ENCODE data around the gene FYCO1. TPM values are rescaled to one million over a fixed set of nuclear protein-coding genes. Genes with fewer than 3 reads are reported as not detected.

FYCO1 gene
- total and polyA plus RNA-seq, 2 donors (not counting 1 experiment from before 2014, with no cell fraction given), result 19.2 to 82.2 TPM

GRCh38 chr3:45872569-45872968 is 123.1 kb downstream of the FYCO1 start:
- TF ChIP-seq CTCF (conservative IDR thresholded peaks at IDR 0.05 in 1 of 2, IDR thresholded peaks at IDR 0.05 in 1 of 2; ENCODE audit: low read depth in 1 of 2, low read length in 2 of 2) (no peak), EZH2 (IDR thresholded peaks at IDR 0.05; ENCODE audit: low read length, missing control alignments) (no peak)
- peaks cover 14% of the 10 kb centered on the region for H3K27me3 ChIP-seq (ENCODE audit: control insufficient read depth, insufficient read depth, low read length)
- H3K27ac ChIP-seq (ENCODE audit: insufficient read depth, low read length), result no peak overlapping the region

GRCh38 chr3:45871780-45872179 is 123.8 kb downstream of the FYCO1 start:
- Histone ChIP-seq H3K4me1 (ENCODE audit: control insufficient read depth, extremely low read depth, insufficient read depth, low read length) (no peaks in the 10 kb centered on the region), H3K9me3 (ENCODE audit: control insufficient read depth, insufficient read depth, low read depth, low read length) (no peaks in the 10 kb centered on the region), H3K79me2 (ENCODE audit: control insufficient read depth, insufficient read depth, low read length) (no peaks in the 10 kb centered on the region), H3K27ac (ENCODE audit: insufficient read depth, low read length) (no peak overlapping the region), H2AFZ (ENCODE audit: low read length) (no peak overlapping the region), H3K36me3 (ENCODE audit: control insufficient read depth, insufficient read depth, low read length) (no peaks in the 10 kb centered on the region), H3K9ac (ENCODE audit: insufficient read depth, low read length) (no peak overlapping the region), H3K27me3 (ENCODE audit: control insufficient read depth, insufficient read depth, low read length) (peaks cover 14% of the 10 kb centered on the region), H4K20me1 (ENCODE audit: control insufficient read depth, extremely low read depth, insufficient read depth, low read length) (no peaks in the 10 kb centered on the region), H3K4me3 (replicated peaks in 1 of 4; ENCODE audit: control extremely low read depth in 1 of 4, insufficient read depth in 1 of 4, low read depth in 3 of 4, low read length in 4 of 4) (no peak overlapping the region), H3K4me2 (ENCODE audit: extremely low read depth, insufficient read depth, low read length) (no peak overlapping the region)
- DNase-seq (ENCODE audit: low read depth in 2 of 2), result no peak
- TF ChIP-seq CTCF (conservative IDR thresholded peaks at IDR 0.05 in 1 of 2, IDR thresholded peaks at IDR 0.05 in 1 of 2; ENCODE audit: low read depth in 1 of 2, low read length in 2 of 2) (no peak), EZH2 (IDR thresholded peaks at IDR 0.05; ENCODE audit: low read length, missing control alignments) (no peak)

More at GRCh38 chr3:45872569-45872968, 123.1 kb downstream of the FYCO1 start:
- H3K36me3 ChIP-seq (ENCODE audit: control insufficient read depth, insufficient read depth, low read length), result no peaks in the 10 kb centered on the region
- H2AFZ ChIP-seq (ENCODE audit: low read length), result no peak overlapping the region
- no peaks in the 10 kb centered on the region for H4K20me1 ChIP-seq (ENCODE audit: control insufficient read depth, extremely low read depth, insufficient read depth, low read length)
- H3K4me3 ChIP-seq (replicated peaks in 1 of 4; ENCODE audit: control extremely low read depth in 1 of 4, insufficient read depth in 1 of 4, low read depth in 3 of 4, low read length in 4 of 4), result no peak overlapping the region
- no peak overlapping the region for H3K4me2 ChIP-seq (ENCODE audit: extremely low read depth, insufficient read depth, low read length)
- no peaks in the 10 kb centered on the region for H3K9me3 ChIP-seq (ENCODE audit: control insufficient read depth, insufficient read depth, low read depth, low read length)
- DNase-seq (ENCODE audit: low read depth in 2 of 2), result no peak
- no peak overlapping the region for H3K9ac ChIP-seq (ENCODE audit: insufficient read depth, low read length)
- H3K79me2 ChIP-seq (ENCODE audit: control insufficient read depth, insufficient read depth, low read length), result no peaks in the 10 kb centered on the region
- H3K4me1 ChIP-seq (ENCODE audit: control insufficient read depth, extremely low read depth, insufficient read depth, low read length), result no peaks in the 10 kb centered on the region

GRCh38 chr3:45870099-45870498 is 125.5 kb downstream of the FYCO1 start:
- no peaks in the 10 kb centered on the region for H3K4me1 ChIP-seq (ENCODE audit: control insufficient read depth, extremely low read depth, insufficient read depth, low read length)
- no peak overlapping the region for H2AFZ ChIP-seq (ENCODE audit: low read length)
- H3K4me3 ChIP-seq (replicated peaks in 1 of 4; ENCODE audit: control extremely low read depth in 1 of 4, insufficient read depth in 1 of 4, low read depth in 3 of 4, low read length in 4 of 4), result no peak overlapping the region
- H3K27ac ChIP-seq (ENCODE audit: insufficient read depth, low read length), result no peak overlapping the region
- H3K36me3 ChIP-seq (ENCODE audit: control insufficient read depth, insufficient read depth, low read length), result no peaks in the 10 kb centered on the region
- no peak overlapping the region for H3K9ac ChIP-seq (ENCODE audit: insufficient read depth, low read length)
- TF ChIP-seq CTCF (conservative IDR thresholded peaks at IDR 0.05 in 1 of 2, IDR thresholded peaks at IDR 0.05 in 1 of 2; ENCODE audit: low read depth in 1 of 2, low read length in 2 of 2) (no peak), EZH2 (IDR thresholded peaks at IDR 0.05; ENCODE audit: low read length, missing control alignments) (no peak)
- DNase-seq (ENCODE audit: low read depth in 2 of 2), result no peak
- H3K4me2 ChIP-seq (ENCODE audit: extremely low read depth, insufficient read depth, low read length), result no peak overlapping the region
- H3K79me2 ChIP-seq (ENCODE audit: control insufficient read depth, insufficient read depth, low read length), result no peaks in the 10 kb centered on the region
- H3K27me3 ChIP-seq (ENCODE audit: control insufficient read depth, insufficient read depth, low read length), result peaks cover 18% of the 10 kb centered on the region
- H3K9me3 ChIP-seq (ENCODE audit: control insufficient read depth, insufficient read depth, low read depth, low read length), result no peaks in the 10 kb centered on the region
- H4K20me1 ChIP-seq (ENCODE audit: control insufficient read depth, extremely low read depth, insufficient read depth, low read length), result no peaks in the 10 kb centered on the region

Data from fibroblast of lung (primary cell).